HG03378 (cell line): ENCODE results near the gene PCGF6.
"Not testable (repeated sequence)": the region's sequence is repeated elsewhere in the genome, so short reads cannot be mapped to it uniquely, and the experiment has no call there.

Source experiments
- ATAC-seq: cut with Tn5 transposase; IDR thresholded peaks from one replicate; pipeline ENCODE4 v1.9.1; 2021; ENCODE audit warnings: mild to moderate bottlenecking, moderate library complexity; ENCODE audit not compliant: unreplicated experiment

PCGF6 gene

GRCh38 chr10:103258928-103259327 is 92.0 kb downstream of the PCGF6 start:
- ATAC-seq = not testable (repeated sequence)

GRCh38 chr10:103257812-103258211 is 93.1 kb downstream of the PCGF6 start:
- no peak for ATAC-seq

- ATAC-seq = no peak
Measured at GRCh38 chr10:103256613-103257012, 94.3 kb downstream of the PCGF6 start.

- ATAC-seq = no peak
Measured at GRCh38 chr10:103254538-103255325, 96.2 kb downstream of the PCGF6 start.

GRCh38 chr10:103254113-103254512 is 96.8 kb downstream of the PCGF6 start:
- no peak for ATAC-seq
